ENCODE measurements around the gene GRAMD2B.
"Not testable (repeated sequence)": the region's sequence is repeated elsewhere in the genome, so short reads cannot be mapped to it uniquely, and the experiment has no call there.

GRAMD2B gene

GRCh38 chr5:126514558-126515141, 91.4 kb downstream of the GRAMD2B start:
- no peak for DNase-seq

DNA sequence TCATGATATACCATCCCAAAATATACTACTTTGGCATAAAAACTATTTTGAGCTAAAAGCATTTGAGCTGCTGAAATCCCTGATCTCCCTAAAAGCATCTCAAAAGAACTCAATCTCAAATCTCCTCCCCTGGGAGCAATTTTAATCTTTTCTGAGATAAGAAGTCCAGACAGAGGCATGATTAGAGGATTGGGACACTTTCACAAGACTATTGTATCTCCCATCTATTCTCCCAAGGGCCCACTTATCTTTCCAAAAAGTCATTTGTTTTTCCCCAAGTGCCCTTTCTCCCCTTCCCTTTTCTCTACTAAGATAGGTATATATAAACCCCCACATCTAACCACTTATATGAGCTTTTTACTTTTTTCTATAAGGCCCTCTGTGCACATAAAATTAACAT, 92.1 kb downstream of the GRAMD2B start:
- DNase-seq, result no peak

- no peak for DNase-seq
Observed at GRCh38 chr5:126516133-126516532, 92.9 kb downstream of the GRAMD2B start.

DNA sequence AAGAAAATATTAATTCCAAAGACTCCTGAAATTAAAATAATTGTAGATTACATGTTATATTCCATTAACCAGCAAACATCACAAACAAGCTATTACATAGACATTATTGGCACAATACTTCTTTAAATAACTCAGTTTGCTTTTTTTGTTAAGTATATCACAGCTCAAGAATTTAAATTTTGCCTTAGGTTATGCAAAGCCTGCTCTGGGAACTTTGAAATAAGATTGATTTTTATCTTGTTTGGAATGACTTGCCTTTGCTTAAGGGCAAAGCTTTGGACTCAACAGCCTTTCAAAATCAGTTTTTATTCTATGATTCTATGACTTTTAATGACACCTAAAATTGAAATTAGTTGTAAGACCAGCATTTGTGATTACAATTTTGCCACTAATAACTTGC, 93.6 kb downstream of the GRAMD2B start:
- no peak for DNase-seq

- not testable (repeated sequence) for DNase-seq
Observed at GRCh38 chr5:126519223-126519622, 96.0 kb downstream of the GRAMD2B start.

GRCh38 chr5:126519637-126520592, 96.7 kb downstream of the GRAMD2B start:
- no peak for DNase-seq

DNA sequence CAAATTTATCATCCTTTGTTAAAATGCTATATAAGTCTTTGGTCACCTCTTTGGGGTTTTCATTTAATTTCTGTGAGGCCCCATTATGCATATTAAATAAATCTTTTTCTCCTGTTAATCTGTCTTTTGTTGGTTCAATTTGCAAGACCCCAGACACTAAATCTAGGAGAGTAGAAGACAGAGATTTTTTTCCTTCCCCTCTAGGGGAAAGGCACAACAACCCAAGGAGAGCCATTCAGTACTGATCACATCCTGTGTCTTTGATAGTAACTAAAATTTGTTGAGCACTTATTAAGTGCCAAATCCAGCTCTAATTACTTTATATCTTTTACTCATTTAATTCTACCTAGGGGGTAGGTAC, 97.4 kb downstream of the GRAMD2B start:
- no peak for DNase-seq

- no peak for DNase-seq
Observed at GRCh38 chr5:126521130-126521529, 97.9 kb downstream of the GRAMD2B start.

GRCh38 chr5:126523818-126524510, 100.8 kb downstream of the GRAMD2B start:
- DNase-seq, result no peak

- DNase-seq, result no peak
Observed at GRCh38 chr5:126525630-126526245, 102.5 kb downstream of the GRAMD2B start.

- no peak for DNase-seq
Observed at GRCh38 chr5:126526493-126526892, 103.3 kb downstream of the GRAMD2B start.

- DNase-seq, result no peak
Observed at GRCh38 chr5:126527158-126527557, 103.9 kb downstream of the GRAMD2B start.

GRCh38 chr5:126527892-126528291, 104.7 kb downstream of the GRAMD2B start:
- DNase-seq, result no peak

- no peak for DNase-seq
Observed at GRCh38 chr5:126531543-126532120, 108.4 kb downstream of the GRAMD2B start.

- DNase-seq, result no peak
Observed at GRCh38 chr5:126534553-126534952, 111.3 kb downstream of the GRAMD2B start.

GRCh38 chr5:126535856-126536545, 112.8 kb downstream of the GRAMD2B start:
- DNase-seq, result no peak

DNA sequence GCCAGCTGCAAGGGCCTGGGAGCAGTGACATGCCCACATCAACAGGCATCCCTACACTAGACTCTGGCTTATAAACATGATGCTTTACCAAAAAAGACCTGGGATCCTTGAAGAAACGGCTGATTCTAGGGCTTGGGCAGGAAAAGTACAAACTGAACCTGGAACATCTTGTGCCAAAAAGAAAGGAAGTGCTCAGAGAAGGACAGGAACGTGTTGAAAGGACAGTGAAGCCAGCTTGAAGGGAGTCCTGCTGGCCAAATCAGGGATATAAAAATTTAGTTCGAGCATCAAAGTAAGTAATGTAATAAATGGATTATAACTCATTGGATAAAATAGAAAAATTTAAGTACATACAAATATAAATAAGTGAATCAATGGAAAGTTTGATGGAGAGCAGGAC, 113.7 kb downstream of the GRAMD2B start:
- no peak for DNase-seq

- DNase-seq, result no peak
Observed at GRCh38 chr5:126538579-126538978, 115.4 kb downstream of the GRAMD2B start.

GRCh38 chr5:126540631-126541030, 117.4 kb downstream of the GRAMD2B start:
- no peak for DNase-seq

DNA sequence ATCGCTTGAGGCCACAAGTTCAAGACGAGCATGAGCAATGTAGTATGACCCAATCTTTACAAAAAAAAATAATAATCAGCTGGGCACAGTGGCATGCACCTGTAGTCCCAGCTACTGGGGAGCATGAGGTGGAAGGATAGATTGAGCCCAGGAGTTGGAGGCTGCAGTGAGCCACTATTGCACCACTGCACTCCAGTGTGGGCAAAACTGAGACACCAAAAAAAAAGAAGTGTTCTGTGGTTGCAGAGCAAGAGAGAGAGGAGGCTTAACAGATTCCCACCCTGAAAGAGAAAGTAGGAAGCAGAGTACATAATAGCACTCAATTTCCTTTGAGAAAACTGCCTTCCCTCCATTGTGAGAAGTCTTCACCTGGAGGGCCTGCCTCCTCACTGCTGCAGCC, 119.2 kb downstream of the GRAMD2B start:
- DNase-seq, result no peak

DNA sequence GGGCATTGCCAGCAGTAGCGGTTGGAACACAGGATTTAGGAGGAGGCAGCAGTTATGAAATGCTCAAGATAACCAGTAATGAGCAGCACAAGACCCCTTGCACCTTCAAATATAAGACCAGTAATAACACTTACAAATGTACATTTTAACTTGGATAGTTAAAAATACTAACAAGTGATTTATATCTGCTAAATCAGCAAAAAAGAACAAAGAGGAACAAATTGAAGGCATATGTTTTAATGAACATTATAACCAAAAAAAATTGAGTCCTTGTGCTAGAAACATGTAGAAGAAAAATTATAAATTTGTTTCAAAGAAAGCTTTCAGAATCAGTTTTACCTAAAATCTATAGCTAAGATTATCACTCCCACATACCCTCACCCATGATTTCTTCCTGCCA, 119.8 kb downstream of the GRAMD2B start:
- no peak for DNase-seq

GRCh38 chr5:126543660-126544059, 120.5 kb downstream of the GRAMD2B start:
- no peak for DNase-seq

All from activated CD4-positive, alpha-beta T cell treated with anti-CD3 and anti-CD28 coated beads for 48 hours (primary cell).